Lower leg skin (tissue), 4 donors: Measurements from ENCODE around the gene MARS2. TPM values are rescaled to one million over a fixed set of nuclear protein-coding genes. Genes with fewer than 3 reads are reported as not detected.

Experiments used
- DNase-seq, 2 donors: peaks; one replicate each; pipeline ENCODE4 v3.0.0-alpha.2; 2019; ENCODE audit warnings: low spot score in 2 of 2
- H3K4me3 ChIP-seq: fragments of 200-600 bp; sonication (generic); 2 replicates; pipeline ENCODE4 v1.5.1; 2017; ENCODE audit warnings: mild to moderate bottlenecking, low read depth; ENCODE audit not compliant: poor library complexity, severe bottlenecking
- CTCF ChIP-seq, 3 donors: fragments of 450-650 bp; IDR thresholded peaks; one replicate each; pipeline ENCODE4 v1.5.1; 2016; ENCODE audit warnings: antibody characterized with exemption in 3 of 3, mild to moderate bottlenecking in 3 of 3, moderate library complexity in 2 of 3
- POLR2A ChIP-seq, 2 donors: fragments of 450-650 bp; IDR thresholded peaks; one replicate each; pipeline ENCODE4 v1.6.1; 2016 to 2017; ENCODE audit warnings: antibody characterized with exemption in 2 of 2, mild to moderate bottlenecking in 1 of 2, moderate library complexity in 1 of 2
- WGBS, 2 donors: methylation state at CpG; one replicate each; pipeline ENCODE4 v1.1.5; 2018; 5-methylcytosine and 5-hydroxymethylcytosine counted together
- intact Hi-C: fragments of 100-400 bp; cut with DNase I; formaldehyde crosslinking; loops from one replicate; pipeline ENCODE4 v1.15.0; 2023; ENCODE audit warnings: low total_unique reads
- total RNA-seq, 4 donors: library from RNA; depleted of rRNA; stranded (reverse); fragments of >200 nt; gene quantifications; one replicate each; pipeline ENCODE4 v1.1.0, GENCODE V29; 2016

MARS2 gene
- total RNA-seq, 4 donors from 2014 or later, result 6.5 to 9.5 (median 9.1) TPM

- WGBS, 2 donors, result 46 to 50% methylated on average over 1 of the region's 1 CpG
- intact Hi-C loops, result no loop called here
- H3K4me3 ChIP-seq, result no peak overlapping the region
- no peak for TF ChIP-seq CTCF (IDR thresholded peaks at IDR 0.05)
- no peak for TF ChIP-seq POLR2A (IDR thresholded peaks at IDR 0.05)
- DNase-seq, result no peak
These were observed 32.7 kb upstream of the MARS2 start for GRCh38 chr2:197672371-197672893.

- TF ChIP-seq CTCF (IDR thresholded peaks at IDR 0.05) (no peak), POLR2A (IDR thresholded peaks at IDR 0.05) (no peak)
- no peak for DNase-seq
- intact Hi-C loops, result no loop called here
- no peak overlapping the region for H3K4me3 ChIP-seq
- WGBS, 2 donors, result 61% methylated on average over 5 of the region's 5 CpGs
These were observed 32.1 kb upstream of the MARS2 start for GRCh38 chr2:197673106-197673505.

GRCh38 chr2:197673606-197674005 is 31.6 kb upstream of the MARS2 start:
- no peak overlapping the region for H3K4me3 ChIP-seq
- TF ChIP-seq POLR2A (IDR thresholded peaks at IDR 0.05) (no peak), CTCF (IDR thresholded peaks at IDR 0.05) (no peak)
- 28 to 39% methylated on average over 1 of the region's 1 CpG for WGBS, 2 donors
- DNase-seq, result no peak
- intact Hi-C loops, result no loop called here

GRCh38 chr2:197674060-197674459 is 31.1 kb upstream of the MARS2 start:
- intact Hi-C loops, result no loop called here
- 42 to 54% methylated on average over 1 of the region's 1 CpG for WGBS, 2 donors
- H3K4me3 ChIP-seq, result no peak overlapping the region
- no peak for TF ChIP-seq CTCF (IDR thresholded peaks at IDR 0.05)
- TF ChIP-seq POLR2A (IDR thresholded peaks at IDR 0.05), result no peak
- DNase-seq, result no peak

GRCh38 chr2:197674591-197674990 is 30.6 kb upstream of the MARS2 start:
- 35 to 53% methylated on average over 3 of the region's 3 CpGs for WGBS, 2 donors
- no peak for DNase-seq
- H3K4me3 ChIP-seq, result no peak overlapping the region
- TF ChIP-seq POLR2A (IDR thresholded peaks at IDR 0.05) (no peak), CTCF (IDR thresholded peaks at IDR 0.05) (no peak)
- intact Hi-C loops, result no loop called here

GRCh38 chr2:197675246-197675645 is 29.9 kb upstream of the MARS2 start, which contains the start of gene RFTN2:
RFTN2 (minus strand) TSS chr2:197675587; CDS start chr2:197675458, 129 bp downstream.
- TF ChIP-seq POLR2A (IDR thresholded peaks at IDR 0.05) (no peak), CTCF (IDR thresholded peaks at IDR 0.05) (no peak)
- no peak for DNase-seq
- intact Hi-C loops, result no loop called here

More at GRCh38 chr2:197675246-197675645, 29.9 kb upstream of the MARS2 start, which contains the start of gene RFTN2:
- 44 to 49% methylated on average over 3 of the region's 3 CpGs for WGBS, 2 donors
- H3K4me3 ChIP-seq, result no peak within 1 kb of the TSS
